Neural progenitor cell (in vitro differentiated cells): ENCODE results near the gene SIGLEC9.

Experiments
- EZH2 ChIP-seq: fragments of 200-600 bp; sonication (generic); IDR thresholded peaks from 2 replicates; pipeline ENCODE4 v1.6.1; 2017; ENCODE audit warnings: antibody characterized with exemption, mild to moderate bottlenecking, moderate library complexity
- TF ChIP-seq, protein P1 (sequence below): fragments of 200-600 bp; sonication (generic); IDR thresholded peaks from 2 replicates; pipeline ENCODE4 v1.5.1; 2017; ENCODE audit warnings: antibody characterized with exemption, mild to moderate bottlenecking

DNA sequence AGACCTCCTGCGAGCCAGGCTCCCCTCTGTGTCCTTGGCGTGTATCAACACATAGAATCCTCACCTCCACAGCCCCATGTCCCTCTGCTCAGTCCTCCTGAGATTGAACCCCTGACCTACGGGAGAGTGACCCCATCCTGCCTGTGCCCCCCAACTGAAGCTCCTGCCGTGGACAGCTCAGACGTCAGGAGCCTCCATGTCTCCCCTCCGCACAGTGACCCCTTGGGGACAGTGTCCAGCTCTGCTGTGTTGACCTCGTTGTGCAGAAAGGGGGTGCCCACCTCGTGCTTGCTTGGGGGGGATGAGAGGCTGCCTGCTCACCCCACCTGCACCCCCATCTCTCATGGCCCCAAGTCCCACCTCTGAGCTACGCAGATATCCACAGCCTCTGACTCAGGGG lies 490 bp upstream of the SIGLEC9 start:
- TF ChIP-seq, protein P1, sequence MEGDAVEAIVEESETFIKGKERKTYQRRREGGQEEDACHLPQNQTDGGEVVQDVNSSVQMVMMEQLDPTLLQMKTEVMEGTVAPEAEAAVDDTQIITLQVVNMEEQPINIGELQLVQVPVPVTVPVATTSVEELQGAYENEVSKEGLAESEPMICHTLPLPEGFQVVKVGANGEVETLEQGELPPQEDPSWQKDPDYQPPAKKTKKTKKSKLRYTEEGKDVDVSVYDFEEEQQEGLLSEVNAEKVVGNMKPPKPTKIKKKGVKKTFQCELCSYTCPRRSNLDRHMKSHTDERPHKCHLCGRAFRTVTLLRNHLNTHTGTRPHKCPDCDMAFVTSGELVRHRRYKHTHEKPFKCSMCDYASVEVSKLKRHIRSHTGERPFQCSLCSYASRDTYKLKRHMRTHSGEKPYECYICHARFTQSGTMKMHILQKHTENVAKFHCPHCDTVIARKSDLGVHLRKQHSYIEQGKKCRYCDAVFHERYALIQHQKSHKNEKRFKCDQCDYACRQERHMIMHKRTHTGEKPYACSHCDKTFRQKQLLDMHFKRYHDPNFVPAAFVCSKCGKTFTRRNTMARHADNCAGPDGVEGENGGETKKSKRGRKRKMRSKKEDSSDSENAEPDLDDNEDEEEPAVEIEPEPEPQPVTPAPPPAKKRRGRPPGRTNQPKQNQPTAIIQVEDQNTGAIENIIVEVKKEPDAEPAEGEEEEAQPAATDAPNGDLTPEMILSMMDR, result no peak
- no peak for TF ChIP-seq EZH2
